Nephron progenitor cell (in vitro differentiated cells): ENCODE results near the gene MDGA2.
"Not testable (repeated sequence)": the region's sequence is repeated elsewhere in the genome, so short reads cannot be mapped to it uniquely, and the experiment has no call there.

Source experiments
- DNase-seq: peaks from one replicate; pipeline ENCODE4 v3.0.0; 2021
- H3K27ac Mint-ChIP-seq: 2 replicates; pipeline ENCODE4 v1.8.0; 2021; ENCODE audit warnings: mild to moderate bottlenecking, moderate library complexity, mixed read lengths
- H3K27me3 Mint-ChIP-seq: 2 replicates; pipeline ENCODE4 v1.8.0; 2021; ENCODE audit warnings: mild to moderate bottlenecking, low read depth, mixed read lengths; ENCODE audit not compliant: poor library complexity
- H3K36me3 Mint-ChIP-seq: 2 replicates; pipeline ENCODE4 v1.8.0; 2021; ENCODE audit warnings: low read depth, mixed read lengths
- H3K4me1 Mint-ChIP-seq: 2 replicates; pipeline ENCODE4 v1.8.0; 2021; ENCODE audit warnings: mixed read lengths
- H3K4me3 Mint-ChIP-seq: 2 replicates; pipeline ENCODE4 v1.8.0; 2021; ENCODE audit warnings: mild to moderate bottlenecking, moderate library complexity, mixed read lengths
- H3K9me3 Mint-ChIP-seq: 2 replicates; pipeline ENCODE4 v1.8.0; 2021; ENCODE audit warnings: mild to moderate bottlenecking, moderate library complexity, mixed read lengths
- TF ChIP-seq, protein P1 (sequence below): fragments of 200-600 bp; sonication (generic); IDR thresholded peaks from 2 replicates; pipeline ENCODE4 v1.5.0; 2021; ENCODE audit warnings: antibody characterized with exemption

The MDGA2 gene

DNA sequence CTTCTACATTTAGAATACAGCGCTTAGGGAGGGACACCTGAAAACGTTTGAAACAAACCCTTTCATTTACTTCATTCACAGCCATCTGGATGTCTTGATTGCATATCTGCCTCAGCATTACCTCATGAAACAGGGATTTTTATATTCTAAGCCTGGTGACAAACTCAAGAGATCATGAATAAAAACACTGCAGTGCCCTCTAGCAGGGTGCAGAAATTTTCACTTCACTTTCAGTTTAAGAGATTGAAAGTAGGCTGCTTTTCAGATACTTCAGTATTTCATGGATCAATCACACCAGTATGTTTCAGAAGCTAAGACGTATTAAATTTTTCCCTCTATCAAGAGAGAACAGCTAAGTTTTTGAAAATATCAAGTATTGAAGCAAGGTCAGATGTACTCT is 467.8 kb downstream of the MDGA2 start:
- TF ChIP-seq, protein P1, sequence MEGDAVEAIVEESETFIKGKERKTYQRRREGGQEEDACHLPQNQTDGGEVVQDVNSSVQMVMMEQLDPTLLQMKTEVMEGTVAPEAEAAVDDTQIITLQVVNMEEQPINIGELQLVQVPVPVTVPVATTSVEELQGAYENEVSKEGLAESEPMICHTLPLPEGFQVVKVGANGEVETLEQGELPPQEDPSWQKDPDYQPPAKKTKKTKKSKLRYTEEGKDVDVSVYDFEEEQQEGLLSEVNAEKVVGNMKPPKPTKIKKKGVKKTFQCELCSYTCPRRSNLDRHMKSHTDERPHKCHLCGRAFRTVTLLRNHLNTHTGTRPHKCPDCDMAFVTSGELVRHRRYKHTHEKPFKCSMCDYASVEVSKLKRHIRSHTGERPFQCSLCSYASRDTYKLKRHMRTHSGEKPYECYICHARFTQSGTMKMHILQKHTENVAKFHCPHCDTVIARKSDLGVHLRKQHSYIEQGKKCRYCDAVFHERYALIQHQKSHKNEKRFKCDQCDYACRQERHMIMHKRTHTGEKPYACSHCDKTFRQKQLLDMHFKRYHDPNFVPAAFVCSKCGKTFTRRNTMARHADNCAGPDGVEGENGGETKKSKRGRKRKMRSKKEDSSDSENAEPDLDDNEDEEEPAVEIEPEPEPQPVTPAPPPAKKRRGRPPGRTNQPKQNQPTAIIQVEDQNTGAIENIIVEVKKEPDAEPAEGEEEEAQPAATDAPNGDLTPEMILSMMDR: no peak
- Mint-ChIP-seq H3K27ac (no peak overlapping the region), H3K4me3 (no peak overlapping the region), H3K27me3 (peaks cover 6% of the 10 kb centered on the region), H3K4me1 (no peaks in the 10 kb centered on the region), H3K9me3 (no peaks in the 10 kb centered on the region), H3K36me3 (no peaks in the 10 kb centered on the region)
- no peak for DNase-seq

DNA sequence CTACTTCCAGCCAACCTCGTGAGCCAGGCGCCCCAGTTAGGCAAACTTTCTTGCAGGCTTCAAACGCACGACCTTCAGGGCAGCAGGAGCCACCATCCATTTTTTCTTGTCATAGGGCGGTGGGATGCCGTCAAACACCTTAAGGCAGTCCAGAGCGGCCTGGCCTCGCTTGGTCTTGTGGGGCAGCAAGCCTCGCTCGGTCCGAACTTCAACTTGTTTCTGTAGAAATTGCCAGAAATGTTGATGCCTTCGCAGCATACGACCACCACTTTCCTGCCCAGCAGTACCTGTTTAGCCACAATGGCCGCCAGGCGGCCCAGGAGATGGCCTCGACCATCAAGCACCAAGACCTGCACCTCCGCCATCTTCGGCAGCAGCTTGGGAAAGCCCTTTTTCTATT is 474.7 kb downstream of the MDGA2 start:
- no peak overlapping the region for H3K4me3 Mint-ChIP-seq
- H3K27me3 Mint-ChIP-seq: peaks cover 3% of the 10 kb centered on the region
- H3K4me1 Mint-ChIP-seq: no peaks in the 10 kb centered on the region
- no peaks in the 10 kb centered on the region for H3K9me3 Mint-ChIP-seq
- no peak for DNase-seq
- H3K36me3 Mint-ChIP-seq: no peaks in the 10 kb centered on the region
- TF ChIP-seq, protein P1: no peak
- H3K27ac Mint-ChIP-seq: no peak overlapping the region

DNA sequence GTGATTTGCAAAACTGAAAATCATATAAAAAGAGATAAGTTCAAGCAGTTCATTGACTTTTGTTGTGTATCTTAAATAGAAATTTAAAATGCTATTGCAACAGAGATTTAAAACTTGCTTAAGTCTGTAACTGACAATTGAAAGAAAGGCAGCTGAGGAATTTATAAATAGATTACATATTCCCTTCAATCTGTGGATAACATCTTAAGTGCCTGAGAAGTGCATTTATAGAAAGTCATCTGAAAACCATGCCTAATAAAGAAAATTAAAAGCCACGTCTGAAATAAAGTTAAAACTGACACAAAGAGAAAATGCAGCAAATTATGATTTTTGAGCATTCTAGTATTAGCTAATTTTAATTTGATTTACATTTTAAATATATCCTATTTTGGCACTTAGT is 479.8 kb downstream of the MDGA2 start:
- Mint-ChIP-seq H3K27ac (no peak overlapping the region), H3K4me1 (no peaks in the 10 kb centered on the region), H3K4me3 (no peak overlapping the region), H3K9me3 (no peaks in the 10 kb centered on the region), H3K27me3 (peaks cover 4% of the 10 kb centered on the region), H3K36me3 (no peaks in the 10 kb centered on the region)
- no peak for DNase-seq
- TF ChIP-seq, protein P1: no peak

DNA sequence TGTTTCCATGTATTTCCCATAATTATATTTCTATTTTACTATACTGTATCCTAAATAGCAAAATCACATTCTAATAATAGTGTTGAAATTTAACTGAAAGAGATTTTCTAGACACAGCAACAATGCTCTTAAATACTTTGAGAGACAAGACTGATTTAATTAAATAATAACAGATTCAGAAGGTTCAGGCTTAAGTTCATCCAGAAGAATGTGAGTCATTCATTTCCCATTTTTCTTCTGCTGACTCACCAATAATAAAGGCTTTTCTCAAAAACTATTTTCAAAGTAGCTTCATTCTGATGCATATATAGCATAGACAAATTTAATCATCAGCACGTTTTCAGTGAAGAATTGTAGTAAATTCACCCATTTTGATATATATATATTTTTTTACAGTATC is 481.4 kb downstream of the MDGA2 start:
- H3K9me3 Mint-ChIP-seq: no peaks in the 10 kb centered on the region
- H3K4me1 Mint-ChIP-seq: peaks cover 7% of the 10 kb centered on the region
- H3K27ac Mint-ChIP-seq: no peak overlapping the region
- H3K27me3 Mint-ChIP-seq: peaks cover 4% of the 10 kb centered on the region
- no peak overlapping the region for H3K4me3 Mint-ChIP-seq
- TF ChIP-seq, protein P1: no peak
- DNase-seq: no peak
- H3K36me3 Mint-ChIP-seq: no peaks in the 10 kb centered on the region

DNA sequence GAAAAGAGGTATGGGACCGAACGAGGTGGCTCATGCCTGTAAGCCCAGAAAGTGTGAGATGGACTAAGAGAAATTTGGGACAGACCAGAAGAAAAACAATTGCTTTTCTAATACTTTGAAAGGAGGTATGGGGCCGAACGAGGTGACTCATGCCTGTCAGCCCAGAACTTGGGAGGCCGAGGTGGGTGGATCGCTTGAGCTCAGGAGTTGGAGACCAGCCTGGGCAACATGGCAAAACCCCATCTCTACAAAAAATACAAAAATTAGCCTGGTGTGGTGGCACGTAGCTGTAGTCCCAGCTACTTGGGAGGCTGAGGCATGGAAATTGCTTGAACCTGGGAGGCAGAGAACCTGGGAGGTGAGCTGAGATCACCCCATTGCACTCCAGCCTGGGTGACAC is 483.2 kb downstream of the MDGA2 start:
- not testable (repeated sequence) for H3K27ac Mint-ChIP-seq, H3K4me3 Mint-ChIP-seq, H3K9me3 Mint-ChIP-seq, DNase-seq, H3K4me1 Mint-ChIP-seq, H3K27me3 Mint-ChIP-seq, H3K36me3 Mint-ChIP-seq

DNA sequence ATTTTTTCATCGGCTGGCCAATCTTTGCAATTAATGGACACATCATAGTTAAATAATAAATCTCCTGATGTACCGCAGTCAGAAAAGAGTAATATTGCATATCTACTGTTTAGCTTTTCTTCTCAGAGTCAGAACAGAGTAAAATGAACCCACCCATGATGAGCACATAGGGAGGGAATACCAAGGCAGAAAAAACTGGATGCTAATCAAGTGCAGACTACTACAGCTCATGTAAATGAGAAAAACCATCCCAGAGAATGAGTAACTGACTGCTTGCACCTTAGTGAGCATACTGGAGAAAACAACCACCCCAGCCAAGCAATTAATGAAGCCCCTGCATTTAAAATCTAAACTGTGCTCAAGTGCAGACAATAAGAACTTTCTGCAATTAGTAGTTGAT is 483.7 kb downstream of the MDGA2 start:
- no peaks in the 10 kb centered on the region for H3K36me3 Mint-ChIP-seq
- no peak overlapping the region for H3K27ac Mint-ChIP-seq
- no peaks in the 10 kb centered on the region for H3K9me3 Mint-ChIP-seq
- DNase-seq: no peak
- H3K4me3 Mint-ChIP-seq: no peak overlapping the region
- peaks cover 4% of the 10 kb centered on the region for H3K27me3 Mint-ChIP-seq
- TF ChIP-seq, protein P1: no peak
- H3K4me1 Mint-ChIP-seq: peaks cover 7% of the 10 kb centered on the region
